Heart right ventricle (tissue), 16 donors: Measurements from ENCODE around the gene NDUFAF2. TPM values are rescaled to one million over a fixed set of nuclear protein-coding genes. Genes with fewer than 3 reads are reported as not detected.

ENCODE experiments used
- ATAC-seq, 8 donors: fragments of 200-7000 bp; cut with Tn5 transposase; one replicate each; pipeline ENCODE4 v1.9.1; 2020; ENCODE audit warnings: mild to moderate bottlenecking in 8 of 8, moderate library complexity in 8 of 8, moderate number of reproducible peaks in 1 of 8
- DNase-seq, 2 donors: peaks; one replicate each; pipeline ENCODE4 v3.0.0-alpha.2; 2020
- H3K27ac ChIP-seq, 10 donors: fragments of 200-600 bp; sonication (generic) in 2 of 10; one replicate each; pipeline versions ENCODE4 v1.5.0 to v1.8.0; 2020 to 2022; ENCODE audit warnings: mild to moderate bottlenecking in 3 of 10
- H3K27me3 ChIP-seq, 7 donors: fragments of 200-600 bp; one replicate each; pipeline ENCODE4 v1.8.0; 2021 to 2022; ENCODE audit warnings: mild to moderate bottlenecking in 2 of 7
- H3K36me3 ChIP-seq, 9 donors: fragments of 200-600 bp; sonication (generic) in 1 of 9; one replicate each; pipeline versions ENCODE4 v1.5.0 to v1.8.0; 2020 to 2022; ENCODE audit warnings: mild to moderate bottlenecking in 2 of 9
- H3K4me1 ChIP-seq, 9 donors: fragments of 200-600 bp; sonication (generic) in 1 of 9; one replicate each; pipeline versions ENCODE4 v1.5.0 to v1.8.0; 2020 to 2022; ENCODE audit warnings: mild to moderate bottlenecking in 4 of 9
- H3K4me3 ChIP-seq, 10 donors: fragments of 200-600 bp; sonication (generic) in 2 of 10; one replicate each; pipeline versions ENCODE4 v1.5.0 to v1.8.0; 2020 to 2022; ENCODE audit warnings: mild to moderate bottlenecking in 7 of 10, moderate library complexity in 2 of 10
- H3K9me3 ChIP-seq, 11 donors: fragments of 200-600 bp in 10 of 11; sonication (generic) in 2 of 11; one replicate each; pipeline versions ENCODE4 v1.5.0 to v1.8.0; 2013 to 2022; ENCODE audit warnings: mild to moderate bottlenecking in 2 of 11, control low read depth in 1 of 11, moderate library complexity in 1 of 11
- CTCF ChIP-seq, 9 donors: fragments of 200-600 bp; sonication (generic) in 2 of 9; IDR thresholded peaks; one replicate each; pipeline versions ENCODE4 v1.5.0 to v1.8.0; 2021 to 2022; ENCODE audit warnings: antibody characterized with exemption in 9 of 9, mild to moderate bottlenecking in 5 of 9, moderate library complexity in 1 of 9
- WGBS, 2 donors: extraction: QIAGEN DNeasy Blood & Tissue Kit; methylation state at CpG; one replicate each; pipeline ENCODE4 v1.1.7; 2013; ENCODE audit warnings: inconsistent platforms in 1 of 2; 5-methylcytosine and 5-hydroxymethylcytosine counted together
- intact Hi-C, 10 donors: fragments of 100-400 bp; cut with DNase I; formaldehyde crosslinking; loops; one replicate each; pipeline versions ENCODE4 v1.11.1 to v1.14.2; 2022
- polyA plus RNA-seq, 2 donors: library from polyadenylated mRNA; stranded (reverse); fragments of 200-250 nt; gene quantifications; one replicate each; pipeline ENCODE4 v1.2.3, GENCODE V29; 2013
- total RNA-seq, 10 donors: library from RNA; stranded (reverse); fragmentation: NEBNext Ultra II Directional in 3 of 10; extraction: Animal tissue kit (Norgen Biotek cat#: 25700) in 3 of 10; gene quantifications; one replicate each; pipeline versions ENCODE4 v1.2.1 to v1.2.4, GENCODE V29; 2021 to 2023
- donor health status: Arrhythmogenic right ventricular cardiomyopathy.
- donor health status: ischemic (EF 13 %, LVEDD 7.1; RV severe dilation, severe dysfunction).
- donor health status: healthy with polysubstance abuse.
- donor health status: DM: no; HTN: yes; CAD: no.
- donor health status: DM: no; HTN: no; CAD: no.
- donor health status: ischemic (EF 25% LVEDD 6.9; RV normal size, moderate dysfunction).
- donor health status: ischemic (EF 25% LVEDD 5.7; RV mildly dilated, moderate dysfunction).
- donor health status: healthy.
- donor health status: DM: yes; HTN: yes; CAD: no.
- donor health status: Ischemic cardiomyopathy.
- donor health status: ischemic (EF 35%, LVEDD 5.7; RV mildly dilated, moderate dysfunction).
- donor health status: nonischemic (EF 11% LVEDD 7.7; RV severe dilation, severe dysfunction).
- donor health status: DM: yes; HTN: yes; CAD: no.
- donor health status: PGD.
- donor health status: ischemic (EF 29% LVEDD 5.4; RV normal size, mild dysfunction).
- donor health status: nonischemic (EF 23%, LVEDD 6.1; RV moderate dilation, normal function).

The NDUFAF2 gene
- total and polyA plus RNA-seq, 12 donors = 23.0 to 96.5 (median 32.0) TPM

GRCh38 chr5:61141801-61142200, 196.8 kb downstream of the NDUFAF2 start:
- ATAC-seq (no peak), DNase-seq (no peak)
- Histone ChIP-seq H3K27me3 (no peaks in the 10 kb centered on the region), H3K4me3 (no peak overlapping the region), H3K9me3 (peaks cover 0 to 4% (median 0%) of the 10 kb centered on the region in 11 donors), H3K4me1 (no peaks in the 10 kb centered on the region), H3K27ac (no peak overlapping the region), H3K36me3 (no peaks in the 10 kb centered on the region)
- intact Hi-C loops = no loop called here
- TF ChIP-seq CTCF (IDR thresholded peaks at IDR 0.05) = no peak
- WGBS, 2 donors = 51 to 64% methylated on average over 1 of the region's 1 CpG

- Histone ChIP-seq H3K27ac (no peak overlapping the region), H3K9me3 (peaks cover 0 to 8% (median 0%) of the 10 kb centered on the region in 11 donors), H3K27me3 (no peaks in the 10 kb centered on the region), H3K4me1 (no peaks in the 10 kb centered on the region), H3K4me3 (no peak overlapping the region), H3K36me3 (no peaks in the 10 kb centered on the region)
- ATAC-seq (no peak), DNase-seq (no peak)
- intact Hi-C loops = no loop called here
- WGBS, 2 donors = 94 to 100% methylated on average over 1 of the region's 1 CpG
- TF ChIP-seq CTCF (IDR thresholded peaks at IDR 0.05) = no peak
Observed at GRCh38 chr5:61142391-61142790, 197.4 kb downstream of the NDUFAF2 start.

GRCh38 chr5:61142811-61143210, 197.8 kb downstream of the NDUFAF2 start:
- no peak for DNase-seq
- WGBS, 2 donors = 84 to 87% methylated on average over 3 of the region's 3 CpGs

GRCh38 chr5:61148515-61148914, 203.5 kb downstream of the NDUFAF2 start:
- Histone ChIP-seq H3K9me3 (peaks cover 0 to 8% (median 0%) of the 10 kb centered on the region in 11 donors), H3K4me1 (no peaks in the 10 kb centered on the region), H3K27me3 (no peaks in the 10 kb centered on the region), H3K27ac (no peak overlapping the region), H3K36me3 (peaks cover 0 to 5% (median 0%) of the 10 kb centered on the region in 9 donors), H3K4me3 (no peak overlapping the region)
- no peak for TF ChIP-seq CTCF (IDR thresholded peaks at IDR 0.05)
- DNase-seq (no peak), ATAC-seq (no peak)
- intact Hi-C loops = no loop called here

More at GRCh38 chr5:61142811-61143210, 197.8 kb downstream of the NDUFAF2 start:
- Histone ChIP-seq H3K36me3 (no peaks in the 10 kb centered on the region), H3K4me3 (no peak overlapping the region), H3K27me3 (no peaks in the 10 kb centered on the region), H3K9me3 (peaks cover 0 to 8% (median 0%) of the 10 kb centered on the region in 11 donors), H3K27ac (no peak overlapping the region), H3K4me1 (no peaks in the 10 kb centered on the region)
- intact Hi-C loops = no loop called here
- no peak for ATAC-seq
- TF ChIP-seq CTCF (IDR thresholded peaks at IDR 0.05) = no peak
